Neural progenitor cell (in vitro differentiated cells): Measurements from ENCODE around the gene ERCC8.

Experiments used
- CTCF ChIP-seq: fragments of 200-600 bp; sonication (generic); IDR thresholded peaks from 2 replicates; pipeline ENCODE4 v1.5.1; 2017; ENCODE audit warnings: antibody characterized with exemption, mild to moderate bottlenecking
- EZH2phosphoT487 ChIP-seq: fragments of 200-600 bp; sonication (generic); IDR thresholded peaks from 2 replicates; pipeline ENCODE4 v1.6.1; 2017; ENCODE audit warnings: antibody characterized with exemption

GRCh38 chr5:60972231-60972630 lies 27.4 kb upstream of the ERCC8 start:
- no peak for TF ChIP-seq CTCF
- no peak for TF ChIP-seq EZH2phosphoT487
